SK-N-SH treated with all-trans-retinoic acid at 6 μM for 48 hours (cell line): Measurements from ENCODE around the gene IMMP2L.

Experiments
- ATAC-seq: fragments of 200-7000 bp; cut with Tn5 transposase; 3 replicates; pipeline ENCODE4 v1.9.1; 2020; ENCODE audit warnings: mild to moderate bottlenecking, moderate library complexity
- ARNTL ChIP-seq: fragments of 450-650 bp; formaldehyde crosslinking; IDR thresholded peaks from 2 replicates; pipeline ENCODE4 v1.5.0; 2020; ENCODE audit warnings: low read depth, mild to moderate bottlenecking, moderate library complexity, borderline replicate concordance
- BACH2 ChIP-seq: fragments of 250-450 bp; sonication (Bioruptor Pico); IDR thresholded peaks from 2 replicates; pipeline ENCODE4 v1.9.0; 2021; ENCODE audit warnings: mild to moderate bottlenecking, borderline replicate concordance
- CREB5 ChIP-seq: fragments of 250-450 bp; sonication (Bioruptor Pico); IDR thresholded peaks from 2 replicates; pipeline ENCODE4 v1.5.1; 2020; ENCODE audit warnings: low read depth, mild to moderate bottlenecking, moderate library complexity
- CSDC2 ChIP-seq: fragments of 250-450 bp; sonication (Bioruptor Pico); IDR thresholded peaks from 2 replicates; pipeline ENCODE4 v1.5.0; 2020; ENCODE audit warnings: mild to moderate bottlenecking, moderate library complexity
- CSRNP3 ChIP-seq: fragments of 250-450 bp; sonication (Bioruptor Pico); IDR thresholded peaks from 2 replicates; pipeline ENCODE4 v1.5.1; 2021; ENCODE audit warnings: mild to moderate bottlenecking, moderate library complexity
- ESRRG ChIP-seq: fragments of 250-450 bp; sonication (Bioruptor Pico); IDR thresholded peaks from 2 replicates; pipeline ENCODE4 v1.6.1; 2021; ENCODE audit warnings: mild to moderate bottlenecking
- GLIS3 ChIP-seq: fragments of 250-450 bp; sonication (Bioruptor Pico); IDR thresholded peaks from 2 replicates; pipeline ENCODE4 v1.5.0; 2020; ENCODE audit warnings: mild to moderate bottlenecking, moderate library complexity
- ISL1 ChIP-seq: fragments of 250-450 bp; sonication (Bioruptor Pico); IDR thresholded peaks from 2 replicates; pipeline ENCODE4 v2.1.2; 2022; ENCODE audit warnings: mild to moderate bottlenecking, moderate library complexity
- OSR1 ChIP-seq: fragments of 250-450 bp; sonication (Bioruptor Pico); IDR thresholded peaks from 2 replicates; pipeline ENCODE4 v1.8.0; 2022; ENCODE audit warnings: moderate library complexity, mild to moderate bottlenecking, inconsistent platforms
- POU6F1 ChIP-seq: fragments of 250-450 bp; sonication (Bioruptor Pico); IDR thresholded peaks from 2 replicates; pipeline ENCODE4 v1.8.0; 2021; ENCODE audit warnings: low read depth, mild to moderate bottlenecking, moderate library complexity, borderline replicate concordance
- PPARA ChIP-seq: fragments of 250-450 bp; sonication (Bioruptor Pico); IDR thresholded peaks from 2 replicates; pipeline ENCODE4 v1.5.0; 2020; ENCODE audit warnings: mild to moderate bottlenecking, borderline replicate concordance
- SNAI2 ChIP-seq: fragments of 250-450 bp; sonication (Bioruptor Pico); IDR thresholded peaks from 2 replicates; pipeline ENCODE4 v1.5.0; 2020; ENCODE audit warnings: mild to moderate bottlenecking, moderate library complexity
- TOX ChIP-seq: fragments of 250-450 bp; sonication (Bioruptor Pico); IDR thresholded peaks from 2 replicates; pipeline ENCODE4 v1.8.0; 2021; ENCODE audit warnings: mild to moderate bottlenecking, moderate library complexity, borderline replicate concordance
- ZC3H10 ChIP-seq: fragments of 250-450 bp; sonication (Bioruptor Pico); IDR thresholded peaks from 2 replicates; pipeline ENCODE4 v1.5.1; 2021; ENCODE audit warnings: mild to moderate bottlenecking, moderate library complexity
- ZFP3 ChIP-seq: fragments of 250-450 bp; sonication (Bioruptor Pico); IDR thresholded peaks from 2 replicates; pipeline ENCODE4 v1.5.0; 2020; ENCODE audit warnings: mild to moderate bottlenecking, moderate library complexity
- ZFP30 ChIP-seq: fragments of 450-650 bp; formaldehyde crosslinking; IDR thresholded peaks from 2 replicates; pipeline ENCODE4 v1.5.0; 2022; ENCODE audit warnings: mild to moderate bottlenecking, moderate library complexity
- ZNF8 ChIP-seq: fragments of 450-650 bp; formaldehyde crosslinking; IDR thresholded peaks from 2 replicates; pipeline ENCODE4 v1.5.0; 2020; ENCODE audit warnings: mild to moderate bottlenecking, moderate library complexity
- TF ChIP-seq, protein P1 (sequence below): fragments of 250-450 bp; sonication (Bioruptor Pico); IDR thresholded peaks from 2 replicates; pipeline ENCODE4 v1.8.0; 2020; ENCODE audit warnings: mild to moderate bottlenecking, moderate library complexity, borderline replicate concordance

Gene IMMP2L

GRCh38 chr7:111235709-111236108 is 326.6 kb downstream of the IMMP2L start (continued):
- no peak for TF ChIP-seq ZC3H10 (CRISPR knock-in tag)
- TF ChIP-seq CSRNP3 (CRISPR knock-in tag), result no peak
- TF ChIP-seq ESRRG (CRISPR knock-in tag), result no peak
- TF ChIP-seq CSDC2 (CRISPR knock-in tag), result no peak

GRCh38 chr7:111232249-111233084 is 329.8 kb downstream of the IMMP2L start:
- TF ChIP-seq SNAI2, result no peak
- TF ChIP-seq ZNF8 (CRISPR knock-in tag), result no peak
- peak; percentile 26; the same call in 1 of the 2 replicates for TF ChIP-seq ISL1 (CRISPR knock-in tag)
- peak; percentile 94 for ATAC-seq

GRCh38 chr7:111229916-111230315 is 332.4 kb downstream of the IMMP2L start:
- TF ChIP-seq ARNTL (CRISPR knock-in tag) (no peak), CREB5 (CRISPR knock-in tag) (no peak), CSDC2 (CRISPR knock-in tag) (no peak), PPARA (CRISPR knock-in tag) (no peak), GLIS3 (CRISPR knock-in tag) (no peak), TOX (CRISPR knock-in tag) (no peak), ZFP3 (CRISPR knock-in tag) (no peak), CSRNP3 (CRISPR knock-in tag) (no peak), POU6F1 (CRISPR knock-in tag) (no peak), BACH2 (CRISPR knock-in tag) (no peak)
- TF ChIP-seq, protein P1, sequence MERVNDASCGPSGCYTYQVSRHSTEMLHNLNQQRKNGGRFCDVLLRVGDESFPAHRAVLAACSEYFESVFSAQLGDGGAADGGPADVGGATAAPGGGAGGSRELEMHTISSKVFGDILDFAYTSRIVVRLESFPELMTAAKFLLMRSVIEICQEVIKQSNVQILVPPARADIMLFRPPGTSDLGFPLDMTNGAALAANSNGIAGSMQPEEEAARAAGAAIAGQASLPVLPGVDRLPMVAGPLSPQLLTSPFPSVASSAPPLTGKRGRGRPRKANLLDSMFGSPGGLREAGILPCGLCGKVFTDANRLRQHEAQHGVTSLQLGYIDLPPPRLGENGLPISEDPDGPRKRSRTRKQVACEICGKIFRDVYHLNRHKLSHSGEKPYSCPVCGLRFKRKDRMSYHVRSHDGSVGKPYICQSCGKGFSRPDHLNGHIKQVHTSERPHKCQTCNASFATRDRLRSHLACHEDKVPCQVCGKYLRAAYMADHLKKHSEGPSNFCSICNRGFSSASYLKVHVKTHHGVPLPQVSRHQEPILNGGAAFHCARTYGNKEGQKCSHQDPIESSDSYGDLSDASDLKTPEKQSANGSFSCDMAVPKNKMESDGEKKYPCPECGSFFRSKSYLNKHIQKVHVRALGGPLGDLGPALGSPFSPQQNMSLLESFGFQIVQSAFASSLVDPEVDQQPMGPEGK (CRISPR knock-in tag), result no peak
- no peak for ATAC-seq

DNA sequence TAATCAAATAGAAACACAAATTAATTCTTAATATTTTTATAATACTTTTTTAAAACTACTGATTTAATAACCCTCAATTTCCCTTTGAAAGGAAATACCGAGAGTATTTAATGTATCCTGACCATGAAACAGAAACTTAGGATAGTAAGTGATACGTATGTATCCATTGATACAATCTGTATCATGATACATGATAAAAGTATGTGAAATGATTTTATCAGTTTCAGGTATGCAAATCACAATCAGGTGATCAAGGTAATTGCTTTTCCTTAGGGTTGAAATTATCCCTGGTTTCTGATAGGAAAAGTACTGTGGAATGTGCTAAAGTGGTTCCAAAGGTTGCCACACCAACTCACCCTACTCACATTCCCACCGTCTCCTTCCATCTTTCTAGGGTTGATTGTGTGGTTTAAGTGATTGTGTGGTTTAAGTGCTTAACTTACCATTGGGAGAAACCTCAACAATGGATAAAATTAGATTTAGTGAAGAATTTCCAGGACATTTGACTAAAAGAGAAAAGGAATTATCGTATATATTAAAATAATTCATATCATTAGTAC is 333.0 kb downstream of the IMMP2L start:
- no peak for ATAC-seq
- TF ChIP-seq CREB5 (CRISPR knock-in tag) (no peak), GLIS3 (CRISPR knock-in tag) (no peak), ZC3H10 (CRISPR knock-in tag) (no peak), ZFP30 (no peak), ISL1 (CRISPR knock-in tag) (0 out of 2 replicates have a peak, but pooled peaks have one; percentile 16), CSDC2 (CRISPR knock-in tag) (no peak), OSR1 (no peak)
- TF ChIP-seq, all 23 proteins: peak for 1
